ENCODE measurements around the gene ICA1L.

The ICA1L gene

DNA sequence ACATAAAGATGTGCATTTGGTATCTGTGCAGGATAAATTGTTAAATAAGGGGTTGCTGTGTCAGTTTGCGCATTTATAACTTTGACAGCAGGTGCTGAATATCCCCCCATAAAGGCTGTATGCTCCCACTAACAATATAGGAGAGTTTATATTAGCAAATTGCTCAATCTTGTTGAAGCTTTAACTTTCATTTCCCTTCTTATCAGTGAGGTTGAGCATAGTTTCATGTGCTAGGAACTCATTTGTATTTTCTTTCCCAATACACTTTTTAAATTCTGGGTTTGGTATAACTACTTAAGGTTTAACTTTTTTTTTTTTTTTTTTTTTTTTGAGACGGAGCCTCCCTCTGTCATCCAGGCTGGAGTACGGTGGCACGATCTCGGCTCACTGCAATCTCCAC is 147.8 kb downstream of the ICA1L start:
- peak in 1 of 2 donors; percentile 16 for DNase-seq

All from inflammatory macrophage (primary cell).